ENCODE data around the gene GPR155.

DNA sequence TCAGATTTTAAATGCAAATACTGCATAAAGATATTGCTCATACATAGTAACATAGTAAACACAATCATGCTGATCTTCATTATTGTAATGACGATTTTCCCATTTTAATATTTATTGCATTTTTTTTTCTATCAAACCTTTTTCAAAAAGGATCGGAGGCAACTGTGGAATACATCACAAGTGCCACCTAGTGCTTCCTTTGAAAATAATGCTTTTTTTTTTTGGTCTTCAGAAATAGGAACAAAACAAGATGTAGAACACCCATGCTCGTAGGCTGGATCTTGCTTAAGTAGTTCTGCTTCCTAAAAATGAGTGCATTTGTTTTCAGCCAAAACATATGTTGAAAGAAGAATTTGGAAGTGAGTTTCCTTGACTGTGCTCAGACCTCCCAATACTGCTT lies 35.7 kb upstream of the GPR155 start:
- TF ChIP-seq, protein P1, sequence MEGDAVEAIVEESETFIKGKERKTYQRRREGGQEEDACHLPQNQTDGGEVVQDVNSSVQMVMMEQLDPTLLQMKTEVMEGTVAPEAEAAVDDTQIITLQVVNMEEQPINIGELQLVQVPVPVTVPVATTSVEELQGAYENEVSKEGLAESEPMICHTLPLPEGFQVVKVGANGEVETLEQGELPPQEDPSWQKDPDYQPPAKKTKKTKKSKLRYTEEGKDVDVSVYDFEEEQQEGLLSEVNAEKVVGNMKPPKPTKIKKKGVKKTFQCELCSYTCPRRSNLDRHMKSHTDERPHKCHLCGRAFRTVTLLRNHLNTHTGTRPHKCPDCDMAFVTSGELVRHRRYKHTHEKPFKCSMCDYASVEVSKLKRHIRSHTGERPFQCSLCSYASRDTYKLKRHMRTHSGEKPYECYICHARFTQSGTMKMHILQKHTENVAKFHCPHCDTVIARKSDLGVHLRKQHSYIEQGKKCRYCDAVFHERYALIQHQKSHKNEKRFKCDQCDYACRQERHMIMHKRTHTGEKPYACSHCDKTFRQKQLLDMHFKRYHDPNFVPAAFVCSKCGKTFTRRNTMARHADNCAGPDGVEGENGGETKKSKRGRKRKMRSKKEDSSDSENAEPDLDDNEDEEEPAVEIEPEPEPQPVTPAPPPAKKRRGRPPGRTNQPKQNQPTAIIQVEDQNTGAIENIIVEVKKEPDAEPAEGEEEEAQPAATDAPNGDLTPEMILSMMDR (conservative IDR thresholded peaks at IDR 0.05; ENCODE audit: low read length): peak; percentile 41
- TF ChIP-seq EZH2phosphoT487 (IDR thresholded peaks at IDR 0.05; ENCODE audit: borderline replicate concordance): no peak

All from Loucy (cell line).